K562 (cell line): ENCODE results near the gene PKP1. TPM values are rescaled to one million over a fixed set of nuclear protein-coding genes. Genes with fewer than 3 reads are reported as not detected.
A peak's percentile ranks its signal among the peaks of the same experiment; 100 is the strongest.

Source experiments
- ATAC-seq: fragments of 200-7000 bp; cut with Tn5 transposase; 3 replicates; pipeline ENCODE4 v1.9.1; 2020; ENCODE audit warnings: moderate library complexity
- BruUV-seq: library from RNA; stranded (reverse); fragments of 400-500 nt; replicated peaks from 2 replicates; lab custom pipeline; 2021; lab: Mats Ljungman, UMichigan
- CTCF ChIA-PET: fragments of 300-600 bp; formaldehyde crosslinking; extraction: SDS; loops from one replicate; lab custom pipeline; 2021; ENCODE audit warnings: low intra/inter-chr PET ratio; lab: Yijun Ruan, JAX
- POLR2A ChIA-PET: fragments of 300-600, 350-650 bp; sonication (Branson Sonifier 250); formaldehyde crosslinking; extraction: SDS; loops from one replicate; lab custom pipeline; 2021; ENCODE audit warnings: antibody characterized with exemption, inconsistent platforms; lab: Yijun Ruan, JAX
- DNase-seq, 4 experiments: peaks; one replicate each; pipeline versions ENCODE4 v3.0.0 to v3.0.0-alpha.2; 2011 to 2018; ENCODE audit warnings: low spot score in 3 of 4, mixed read lengths in 3 of 4; ENCODE audit errors: extremely low read depth in 1 of 4
- FAIRE-seq: peaks from 2 replicates; lab custom pipeline; 2011; peaks lifted over from hg19 to GRCh38; lab: Jason Lieb, UNC
- H2AFZ ChIP-seq: 2 replicates; pipeline ENCODE4 v1.6.0; 2011; ENCODE audit warnings: low read depth, low read length, control low read depth, inconsistent platforms
- H3K27ac ChIP-seq: fragments of 200-600 bp; 3 replicates; pipeline ENCODE4 v1.8.0; 2011; ENCODE audit warnings: low read depth, mild to moderate bottlenecking, control low read depth, inconsistent platforms, low read length, moderate library complexity, mixed read lengths; ENCODE audit errors: extremely low read depth
- H3K27me3 ChIP-seq, 2 experiments: fragments of 300-600 bp in 1 of 2; 2 replicates in 1 of 2; 3 replicates in 1 of 2; pipeline versions ENCODE4 v1.6.0 to v1.8.0; 2011; ENCODE audit warnings: inconsistent platforms in 2 of 2, low read length in 2 of 2, mild to moderate bottlenecking in 1 of 2, mixed read lengths in 1 of 2, moderate library complexity in 1 of 2; ENCODE audit not compliant: control insufficient read depth in 2 of 2, insufficient read depth in 2 of 2
- H3K36me3 ChIP-seq: fragments of 300-600 bp; 3 replicates; pipeline ENCODE4 v1.8.0; 2011; ENCODE audit warnings: mild to moderate bottlenecking, low read length, inconsistent platforms; ENCODE audit not compliant: control insufficient read depth, insufficient read depth
- H3K4me1 ChIP-seq, 2 experiments: fragments of 200-600 bp in 1 of 2; replicated peaks in 1 of 2; 2 replicates in 1 of 2; 3 replicates in 1 of 2; pipeline versions ENCODE4 v1.5.1 to v1.8.0; 2011; ENCODE audit warnings: inconsistent platforms in 2 of 2, low read length in 2 of 2, mild to moderate bottlenecking in 1 of 2, mixed read lengths in 1 of 2, moderate library complexity in 1 of 2; ENCODE audit not compliant: control insufficient read depth in 2 of 2, insufficient read depth in 2 of 2
- H3K4me2 ChIP-seq: 2 replicates; pipeline ENCODE4 v1.6.1; 2011; ENCODE audit warnings: low read length, control low read depth, inconsistent platforms, mixed read lengths; ENCODE audit not compliant: insufficient read depth
- H3K4me3 ChIP-seq: fragments of 200-600 bp; sonication (generic), shearing (Covaris generic); 2 replicates; pipeline ENCODE4 v1.5.1; 2016; ENCODE audit warnings: control low read depth, inconsistent platforms
- H3K79me2 ChIP-seq: fragments of 200-600 bp; 3 replicates; pipeline ENCODE4 v1.8.0; 2011; ENCODE audit warnings: low read length, inconsistent platforms; ENCODE audit not compliant: control insufficient read depth, insufficient read depth
- H3K9ac ChIP-seq, 2 experiments: 2 replicates each; pipeline versions ENCODE4 v1.6.0 to v1.6.1; 2011; ENCODE audit warnings: low read depth in 2 of 2, low read length in 2 of 2, control low read depth in 1 of 2, inconsistent platforms in 1 of 2, mild to moderate bottlenecking in 1 of 2, mixed read lengths in 1 of 2; ENCODE audit not compliant: insufficient read depth in 1 of 2
- H3K9me1 ChIP-seq: one replicate; pipeline ENCODE4 v1.6.0; 2011; ENCODE audit warnings: inconsistent platforms, mild to moderate bottlenecking, low read length, moderate library complexity; ENCODE audit not compliant: control insufficient read depth, insufficient read depth
- H3K9me3 ChIP-seq: replicated peaks from 2 replicates; pipeline ENCODE4 v1.5.1; 2011; ENCODE audit warnings: low read depth, low read length, inconsistent platforms; ENCODE audit not compliant: control insufficient read depth, insufficient read depth
- H4K20me1 ChIP-seq: replicated peaks from 2 replicates; pipeline ENCODE4 v1.6.1; 2011; ENCODE audit warnings: low read length, inconsistent platforms, mixed read lengths; ENCODE audit not compliant: control insufficient read depth, insufficient read depth
- ATF4 ChIP-seq: fragments of 450-650 bp; formaldehyde crosslinking; IDR thresholded peaks from 2 replicates; pipeline ENCODE4 v1.4.0; 2022; ENCODE audit warnings: mild to moderate bottlenecking, moderate library complexity
- CC2D1A ChIP-seq: fragments of 450-650 bp; IDR thresholded peaks from 2 replicates; pipeline ENCODE4 v1.6.1; 2017; ENCODE audit warnings: mild to moderate bottlenecking
- DEAF1 ChIP-seq: fragments of 450-650 bp; formaldehyde crosslinking; IDR thresholded peaks from 2 replicates; pipeline ENCODE4 v1.4.0; 2020; ENCODE audit warnings: mild to moderate bottlenecking, moderate library complexity
- MIER1 ChIP-seq: fragments of 450-650 bp; IDR thresholded peaks from 2 replicates; pipeline ENCODE4 v1.6.1; 2016; ENCODE audit warnings: antibody characterized with exemption, mild to moderate bottlenecking, low read depth
- RAD21 ChIP-seq, 2 experiments: fragments of 250-450 bp in 1 of 2; fragments of 450-650 bp in 1 of 2; sonication (Bioruptor Pico) in 1 of 2; formaldehyde crosslinking in 1 of 2; IDR thresholded peaks in 1 of 2; conservative IDR thresholded peaks in 1 of 2; 2 replicates each; pipeline versions ENCODE4 v1.4.0 to v1.8.0; 2020 to 2022; ENCODE audit warnings: mild to moderate bottlenecking in 2 of 2, moderate library complexity in 1 of 2
- REST ChIP-seq, 2 experiments: fragments of 450-650 bp; formaldehyde crosslinking in 1 of 2; IDR thresholded peaks; 2 replicates each; pipeline versions ENCODE4 v1.4.0 to v1.6.1; 2014 to 2020; ENCODE audit warnings: mild to moderate bottlenecking in 2 of 2, borderline replicate concordance in 1 of 2, low read depth in 1 of 2
- STAG1 ChIP-seq: sonication (generic); formaldehyde crosslinking; IDR thresholded peaks from 2 replicates; pipeline ENCODE4 v1.5.0; 2020; ENCODE audit warnings: missing genetic modification reagents, borderline replicate concordance
- ZBTB7A ChIP-seq: IDR thresholded peaks from 2 replicates; pipeline ENCODE4 v1.6.1; 2011; ENCODE audit warnings: low read depth, mild to moderate bottlenecking, low read length, moderate library complexity, borderline replicate concordance; ENCODE audit not compliant: control insufficient read depth
- WGBS: fragments of 100-300 bp; shearing (Covaris generic); methylation state at CpG from one replicate; pipeline ENCODE4 v1.1.6; 2016; ENCODE audit warnings: low coverage, mixed read lengths; ENCODE audit not compliant: insufficient coverage; ENCODE audit errors: missing lambda C conversion rate; 5-methylcytosine and 5-hydroxymethylcytosine counted together
- in situ Hi-C: fragments of 300-500 bp; cut with MboI; formaldehyde crosslinking; loops from 4 replicates; pipeline ENCODE4 v1.15.0; 2018; ENCODE audit warnings: inconsistent platforms, mixed read lengths
- intact Hi-C: fragments of 100-400 bp; cut with micrococcal nuclease; formaldehyde crosslinking; loops from 2 replicates; pipeline ENCODE4 v1.14.2; 2022
- polyA plus RNA-seq, 8 experiments: library from polyadenylated mRNA; depleted of rRNA in 4 of 8; stranded (reverse) in 5 of 8; unstranded in 3 of 8; fragments of >200 nt; fragmentation: Nextera tagmentation in 2 of 8; fragmentation: Illumina TruSeq in 1 of 8; extraction: Ambion mirVana in 2 of 8; extraction: Trizol in 1 of 8; gene quantifications; 2 replicates each; pipeline versions ENCODE4 v1.2.1 to v1.2.3, GENCODE V29; 2011 to 2014; ENCODE audit warnings: inconsistent platforms in 1 of 8, missing spikeins in 1 of 8
- total RNA-seq, 7 experiments: library from RNA; depleted of rRNA in 6 of 7; stranded (reverse); fragments of >200 nt in 6 of 7; fragmentation: Illumina TruSeq in 2 of 7; extraction: Trizol in 2 of 7; gene quantifications; 2 replicates each; pipeline versions ENCODE4 v1.2.1 to v1.2.3, GENCODE V29; 2011 to 2021; ENCODE audit warnings: low replicate concordance in 1 of 7

PKP1 gene
- total and polyA plus RNA-seq, 9 of the 15 experiments (the other 6 are each of a cell fraction or from before 2014, with no cell fraction given): not detected

GRCh38 chr1:201361652-201362504 is 78.6 kb downstream of the PKP1 start:
- Histone ChIP-seq H3K4me1 (peaks cover 0 to 3% of the 10 kb centered on the region in 2 experiments; a peak in 1 of 5 replicates), H3K9me3 (no peaks in the 10 kb centered on the region), H3K79me2 (no peaks in the 10 kb centered on the region), H3K9me1 (no peaks in the 10 kb centered on the region), H3K4me3 (no peak overlapping the region), H3K9ac (no peak overlapping the region), H3K4me2 (no peak overlapping the region), H4K20me1 (peaks cover 28% of the 10 kb centered on the region), H3K36me3 (no peaks in the 10 kb centered on the region), H3K27me3 (peaks cover 0 to 80% of the 10 kb centered on the region in 2 experiments; a peak in 2 of 5 replicates), H3K27ac (no peak overlapping the region), H2AFZ (no peak overlapping the region)
- ChIA-PET POLR2A (interaction anchor here (0.6 to 2.0 kb wide), 9 partner anchors 9 to 191 kb away, joined by 3 to 5 read pairs (median 3); no protein-coding TSS in a partner anchor), CTCF (interaction anchor here (0.6 to 5.2 kb wide), 4 partner anchors 14 to 434 kb away, joined by 3 to 60 read pairs (median 5); no protein-coding TSS in a partner anchor)
- DNase-seq: peak; percentile 66 to 86 (median 84)
- intact Hi-C loops: loop anchor here (1.0 to 5.0 kb wide), 2 partner anchors 108 to 275 kb away; no protein-coding TSS in a partner anchor
- in situ Hi-C loops: no loop called here
- WGBS: 0% methylated on average over 10 of the region's 10 CpGs
- no TSS peak for BruUV-seq
- peak; percentile 84 for FAIRE-seq
- peak; percentile 93 for ATAC-seq
- TF ChIP-seq ZBTB7A (0 out of 2 replicates have a peak, but pooled peaks have one; percentile 31), ATF4 (CRISPR knock-in tag) (no peak), REST (IDR thresholded peaks at IDR 0.05; ENCODE audit: borderline replicate concordance) (peak; percentile 87), REST (CRISPR knock-in tag; IDR thresholded peaks at IDR 0.05; ENCODE audit: low read depth) (no peak), RAD21 (CRISPR knock-in tag; conservative IDR thresholded peaks at IDR 0.05 in 1 of 2, IDR thresholded peaks at IDR 0.05 in 1 of 2) (peak; percentile 87 to 92), CC2D1A (0 out of 2 replicates have a peak, but pooled peaks have one; percentile 34), DEAF1 (CRISPR knock-in tag) (peak; percentile 77), STAG1 (CRISPR knock-in tag) (peak; percentile 44; the same call in 1 of the 2 replicates), MIER1 (no peak)
